Erythroblast (primary cell): ENCODE data around the gene BCAR3.

Source experiments
- GATA1 ChIP-seq: IDR thresholded peaks from 2 replicates; pipeline ENCODE4 v1.6.1; 2011; ENCODE audit warnings: low read depth, mild to moderate bottlenecking, control low read depth, low read length, moderate library complexity
- POLR2A ChIP-seq: IDR thresholded peaks from 2 replicates; pipeline ENCODE4 v1.6.1; 2011; ENCODE audit warnings: mild to moderate bottlenecking, low read length

- TF ChIP-seq POLR2A, result no peak
- no peak for TF ChIP-seq GATA1
Measured at GRCh38 chr1:93574991-93575390, 106.6 kb downstream of the BCAR3 start.
